SU-DHL-6 (cell line): Measurements from ENCODE around the gene MAP2K6.

Experiments
- H2AFZ ChIP-seq: fragments of 200-600 bp; sonication (generic); 2 replicates; pipeline ENCODE4 v1.6.1; 2014; ENCODE audit warnings: low read depth, mild to moderate bottlenecking, moderate library complexity, mixed read lengths, antibody characterized with exemption, low read length; ENCODE audit not compliant: severe bottlenecking
- H3F3A ChIP-seq: fragments of 200-600 bp; shearing (Covaris generic); 2 replicates; pipeline ENCODE4 v1.6.0; 2016; ENCODE audit warnings: antibody characterized with exemption, mild to moderate bottlenecking; ENCODE audit not compliant: insufficient read depth
- H3K27ac ChIP-seq: fragments of 200-600 bp; sonication (generic); 2 replicates; pipeline ENCODE4 v1.5.1; 2016; ENCODE audit warnings: low read depth, mild to moderate bottlenecking, low read length, moderate library complexity, mixed read lengths
- H3K27me3 ChIP-seq: fragments of 200-600 bp; sonication (generic), shearing (Covaris generic); 2 replicates; pipeline ENCODE4 v1.6.0; 2014; ENCODE audit warnings: mild to moderate bottlenecking, low read length
- H3K36me3 ChIP-seq: fragments of 200-600 bp; sonication (generic); 2 replicates; pipeline ENCODE4 v1.6.1; 2014; ENCODE audit warnings: mild to moderate bottlenecking, low read length, mixed read lengths
- H3K4me2 ChIP-seq: fragments of 300-600, 200-600 bp; shearing (Covaris generic), sonication (generic); 2 replicates; pipeline ENCODE4 v1.6.0; 2014; ENCODE audit warnings: low read length, low read depth, mild to moderate bottlenecking; ENCODE audit not compliant: poor library complexity, severe bottlenecking
- H3K4me3 ChIP-seq: fragments of 200-600 bp; sonication (generic); 2 replicates; pipeline ENCODE4 v1.5.1; 2014; ENCODE audit warnings: antibody characterized with exemption, low read length, mild to moderate bottlenecking, mixed read lengths; ENCODE audit not compliant: insufficient read depth, poor library complexity, severe bottlenecking
- H3K79me2 ChIP-seq: fragments of 200-600 bp; sonication (generic); 2 replicates; pipeline ENCODE4 v1.6.1; 2014; ENCODE audit warnings: mild to moderate bottlenecking, low read length, moderate library complexity; ENCODE audit not compliant: insufficient read depth
- H3K9ac ChIP-seq: fragments of 200-600 bp; sonication (generic); 2 replicates; pipeline ENCODE4 v1.7.0; 2014; ENCODE audit warnings: mild to moderate bottlenecking, low read length
- H3K9me2 ChIP-seq: fragments of 200-600 bp; sonication (generic); replicated peaks from 2 replicates; pipeline ENCODE4 v1.6.1; 2014; ENCODE audit warnings: low read length; ENCODE audit not compliant: insufficient read depth
- H3K9me3 ChIP-seq: fragments of 200-600 bp; sonication (generic); 2 replicates; pipeline ENCODE4 v1.6.1; 2014; ENCODE audit warnings: low read length, mixed read lengths; ENCODE audit not compliant: insufficient read depth
- H4K20me1 ChIP-seq: fragments of 200-600 bp; sonication (generic); 2 replicates; pipeline ENCODE4 v1.6.1; 2014; ENCODE audit warnings: low read depth, mild to moderate bottlenecking, antibody characterized with exemption, low read length, moderate library complexity, mixed read lengths
- EZH2phosphoT487 ChIP-seq: fragments of 200-600 bp; sonication (generic), shearing (Covaris generic); conservative IDR thresholded peaks from 2 replicates; pipeline ENCODE4 v1.6.1; 2018; ENCODE audit warnings: mild to moderate bottlenecking, antibody characterized with exemption, low read length, moderate library complexity, mixed read lengths
- TF ChIP-seq, protein P1 (sequence below): fragments of 200-600 bp; sonication (generic); IDR thresholded peaks from one replicate; pipeline ENCODE4 v1.5.1; 2017; ENCODE audit warnings: antibody characterized with exemption, mild to moderate bottlenecking, low read length, moderate library complexity; ENCODE audit not compliant: insufficient read depth, poor library complexity, severe bottlenecking

The MAP2K6 gene

DNA sequence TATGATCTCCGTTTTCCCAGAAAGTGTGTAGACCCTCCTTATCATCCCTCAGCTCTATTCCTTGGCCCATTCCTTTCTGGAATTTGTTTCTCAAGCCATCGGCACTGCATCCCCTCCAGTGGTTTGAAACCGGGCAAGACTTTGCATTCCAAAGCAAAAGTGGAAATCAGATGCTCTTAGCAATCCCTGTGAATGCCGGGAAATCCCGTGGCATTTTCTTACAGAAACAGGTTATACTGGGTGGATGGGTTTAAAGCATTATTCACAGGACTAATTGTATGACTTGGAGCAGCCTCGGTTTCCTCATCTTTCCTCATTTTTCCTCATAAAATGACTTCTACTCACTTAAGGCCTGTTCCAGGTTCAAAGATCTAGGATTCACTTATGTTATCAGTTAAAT, 52.0 kb downstream of the MAP2K6 start:
- H3K9ac ChIP-seq, result no peak overlapping the region
- H3K36me3 ChIP-seq, result no peaks in the 10 kb centered on the region
- no peaks in the 10 kb centered on the region for H3K9me2 ChIP-seq
- no peak overlapping the region for H3K4me2 ChIP-seq
- H3K27me3 ChIP-seq, result no peaks in the 10 kb centered on the region
- no peak overlapping the region for H3K4me3 ChIP-seq
- H3K79me2 ChIP-seq, result no peaks in the 10 kb centered on the region
- no peaks in the 10 kb centered on the region for H3F3A ChIP-seq
- no peak overlapping the region for H2AFZ ChIP-seq
- no peaks in the 10 kb centered on the region for H4K20me1 ChIP-seq
- no peaks in the 10 kb centered on the region for H3K9me3 ChIP-seq
- no peak overlapping the region for H3K27ac ChIP-seq
- TF ChIP-seq, protein P1, sequence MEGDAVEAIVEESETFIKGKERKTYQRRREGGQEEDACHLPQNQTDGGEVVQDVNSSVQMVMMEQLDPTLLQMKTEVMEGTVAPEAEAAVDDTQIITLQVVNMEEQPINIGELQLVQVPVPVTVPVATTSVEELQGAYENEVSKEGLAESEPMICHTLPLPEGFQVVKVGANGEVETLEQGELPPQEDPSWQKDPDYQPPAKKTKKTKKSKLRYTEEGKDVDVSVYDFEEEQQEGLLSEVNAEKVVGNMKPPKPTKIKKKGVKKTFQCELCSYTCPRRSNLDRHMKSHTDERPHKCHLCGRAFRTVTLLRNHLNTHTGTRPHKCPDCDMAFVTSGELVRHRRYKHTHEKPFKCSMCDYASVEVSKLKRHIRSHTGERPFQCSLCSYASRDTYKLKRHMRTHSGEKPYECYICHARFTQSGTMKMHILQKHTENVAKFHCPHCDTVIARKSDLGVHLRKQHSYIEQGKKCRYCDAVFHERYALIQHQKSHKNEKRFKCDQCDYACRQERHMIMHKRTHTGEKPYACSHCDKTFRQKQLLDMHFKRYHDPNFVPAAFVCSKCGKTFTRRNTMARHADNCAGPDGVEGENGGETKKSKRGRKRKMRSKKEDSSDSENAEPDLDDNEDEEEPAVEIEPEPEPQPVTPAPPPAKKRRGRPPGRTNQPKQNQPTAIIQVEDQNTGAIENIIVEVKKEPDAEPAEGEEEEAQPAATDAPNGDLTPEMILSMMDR, result no peak
- no peak for TF ChIP-seq EZH2phosphoT487

DNA sequence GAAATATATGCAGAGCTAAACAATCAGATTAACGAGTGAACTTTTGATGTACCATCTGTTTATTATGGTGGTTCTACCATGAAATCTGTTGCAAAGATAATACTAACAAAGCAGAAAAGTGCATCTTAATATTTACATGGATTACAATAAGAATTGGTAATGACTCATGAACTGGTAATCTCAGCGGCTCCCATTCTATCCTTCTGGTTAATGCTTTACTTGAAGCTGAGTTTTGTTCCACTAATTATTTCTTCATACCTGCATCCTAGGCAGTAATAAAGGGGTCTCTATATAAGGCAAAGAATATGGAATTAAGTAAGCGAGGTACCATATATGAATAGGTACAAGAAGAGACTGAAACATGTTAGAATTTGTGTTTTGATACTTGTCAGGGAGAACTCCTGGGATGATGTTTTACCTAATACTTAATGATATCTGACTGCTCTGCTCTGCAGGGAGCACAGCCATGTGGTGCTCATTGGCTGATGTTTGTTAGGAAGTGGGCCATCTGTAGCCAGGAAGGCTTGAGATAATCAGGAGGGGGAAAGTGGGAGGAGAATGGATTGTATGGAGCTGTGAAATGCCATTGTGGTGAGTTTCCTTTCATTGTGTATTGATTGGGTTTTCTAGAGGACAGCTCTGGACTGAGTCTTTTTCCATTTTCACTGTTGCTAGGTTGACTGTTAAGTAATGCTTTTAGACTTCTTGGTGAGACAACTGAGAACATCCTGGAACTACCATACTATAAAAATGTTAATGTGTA, 52.6 kb downstream of the MAP2K6 start:
- Histone ChIP-seq H3F3A (no peaks in the 10 kb centered on the region), H4K20me1 (no peaks in the 10 kb centered on the region), H3K4me3 (no peak overlapping the region), H3K27me3 (no peaks in the 10 kb centered on the region), H3K36me3 (no peaks in the 10 kb centered on the region), H3K4me2 (no peak overlapping the region), H3K27ac (no peak overlapping the region), H3K79me2 (no peaks in the 10 kb centered on the region), H2AFZ (no peak overlapping the region), H3K9ac (no peak overlapping the region), H3K9me3 (no peaks in the 10 kb centered on the region), H3K9me2 (no peaks in the 10 kb centered on the region)
- no peak for TF ChIP-seq EZH2phosphoT487
- TF ChIP-seq, protein P1, result no peak

DNA sequence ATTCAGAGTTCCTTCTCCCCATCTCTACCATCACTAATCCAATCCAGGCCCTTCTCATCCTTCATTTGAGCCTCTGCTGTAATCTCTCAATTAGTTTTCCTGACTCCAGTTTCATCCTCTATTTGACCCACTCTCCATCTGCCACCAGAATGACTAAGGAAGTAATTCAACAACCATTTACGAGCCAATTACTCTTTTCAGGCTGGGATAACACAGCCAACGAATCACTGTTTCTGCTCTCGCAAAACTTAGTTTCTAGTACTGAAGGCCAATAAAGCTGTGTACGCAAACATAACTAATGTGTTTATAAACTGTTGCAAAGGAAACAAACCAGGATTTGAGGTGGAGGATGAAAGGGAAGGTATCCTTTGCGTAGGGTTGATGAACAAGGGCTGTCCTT, 53.7 kb downstream of the MAP2K6 start:
- TF ChIP-seq EZH2phosphoT487, result no peak
- TF ChIP-seq, protein P1, result no peak
- no peak overlapping the region for H3K4me2 ChIP-seq
- no peaks in the 10 kb centered on the region for H3K27me3 ChIP-seq
- no peak overlapping the region for H2AFZ ChIP-seq
- no peaks in the 10 kb centered on the region for H3K9me2 ChIP-seq
- H3K27ac ChIP-seq, result no peak overlapping the region
- no peaks in the 10 kb centered on the region for H3K79me2 ChIP-seq
- no peak overlapping the region for H3K4me3 ChIP-seq
- no peaks in the 10 kb centered on the region for H3F3A ChIP-seq
- no peak overlapping the region for H3K9ac ChIP-seq
- no peaks in the 10 kb centered on the region for H3K36me3 ChIP-seq
- H3K9me3 ChIP-seq, result no peaks in the 10 kb centered on the region
- H4K20me1 ChIP-seq, result no peaks in the 10 kb centered on the region
